Osteoblast (primary cell): ENCODE data around the gene RIT1. TPM values are rescaled to one million over a fixed set of nuclear protein-coding genes. Genes with fewer than 3 reads are reported as not detected.
A peak's percentile ranks its signal among the peaks of the same experiment; 100 is the strongest.

Experiments
- DNase-seq: peaks from one replicate; pipeline ENCODE4 v3.0.0; 2011; ENCODE audit warnings: low spot score, mixed read lengths; ENCODE audit not compliant: insufficient read length; ENCODE audit errors: missing footprints
- H2AFZ ChIP-seq: 2 replicates; pipeline ENCODE4 v1.6.0; 2011; ENCODE audit warnings: mild to moderate bottlenecking, low read length
- H3K27ac ChIP-seq: 2 replicates; pipeline ENCODE4 v1.5.1; 2011; ENCODE audit warnings: mild to moderate bottlenecking, low read depth, low read length, moderate library complexity
- H3K27me3 ChIP-seq: 2 replicates; pipeline ENCODE4 v1.6.0; 2012; ENCODE audit warnings: mild to moderate bottlenecking, control low read depth, inconsistent platforms, low read length, moderate library complexity; ENCODE audit not compliant: insufficient read depth
- H3K36me3 ChIP-seq: 2 replicates; pipeline ENCODE4 v1.5.1; 2011; ENCODE audit warnings: mild to moderate bottlenecking, low read length, control low read depth, moderate library complexity; ENCODE audit not compliant: insufficient read depth
- H3K4me1 ChIP-seq: 2 replicates; pipeline ENCODE4 v1.5.1; 2011; ENCODE audit warnings: mild to moderate bottlenecking, low read length, control low read depth, moderate library complexity; ENCODE audit not compliant: insufficient read depth
- H3K4me2 ChIP-seq: 2 replicates; pipeline ENCODE4 v1.6.0; 2011; ENCODE audit warnings: mild to moderate bottlenecking, low read length; ENCODE audit not compliant: insufficient read depth
- H3K4me3 ChIP-seq: fragments of 200-600 bp; sonication (generic); 3 replicates; pipeline ENCODE4 v1.5.1; 2012; ENCODE audit warnings: mild to moderate bottlenecking, low read length, inconsistent platforms; ENCODE audit not compliant: insufficient read depth
- H3K79me2 ChIP-seq: 2 replicates; pipeline ENCODE4 v1.6.0; 2012; ENCODE audit warnings: mild to moderate bottlenecking, low read length, control low read depth, inconsistent platforms; ENCODE audit not compliant: insufficient read depth
- H3K9me3 ChIP-seq: 2 replicates; pipeline ENCODE4 v1.5.1; 2011; ENCODE audit warnings: low read depth, low read length, control low read depth
- H4K20me1 ChIP-seq: 2 replicates; pipeline ENCODE4 v1.6.0; 2012; ENCODE audit warnings: mild to moderate bottlenecking, low read length, control low read depth; ENCODE audit not compliant: insufficient read depth
- total RNA-seq: library from RNA; depleted of rRNA; stranded (reverse); fragments of >200 nt; gene quantifications from 2 replicates; pipeline ENCODE4 v1.2.3, GENCODE V29; 2012
- TF ChIP-seq, protein P1 (sequence below): IDR thresholded peaks from 2 replicates; pipeline ENCODE4 v1.5.1; 2011; ENCODE audit warnings: mild to moderate bottlenecking, low read depth, low read length, moderate library complexity; ENCODE audit errors: extremely low read depth

Gene RIT1
- total RNA-seq, 1 donor: 36.9 TPM

GRCh38 chr1:155913969-155914757 is 3.0 kb upstream of the RIT1 start:
- Histone ChIP-seq H3K27ac (peak overlapping the region; percentile 79), H3K4me3 (no peak overlapping the region), H3K9me3 (no peaks in the 10 kb centered on the region), H2AFZ (no peak overlapping the region), H3K36me3 (peaks cover 75% of the 10 kb centered on the region), H3K27me3 (no peaks in the 10 kb centered on the region), H3K4me2 (no peak overlapping the region), H3K79me2 (peaks cover 24% of the 10 kb centered on the region), H4K20me1 (no peaks in the 10 kb centered on the region), H3K4me1 (peaks cover 37% of the 10 kb centered on the region)
- TF ChIP-seq, protein P1, sequence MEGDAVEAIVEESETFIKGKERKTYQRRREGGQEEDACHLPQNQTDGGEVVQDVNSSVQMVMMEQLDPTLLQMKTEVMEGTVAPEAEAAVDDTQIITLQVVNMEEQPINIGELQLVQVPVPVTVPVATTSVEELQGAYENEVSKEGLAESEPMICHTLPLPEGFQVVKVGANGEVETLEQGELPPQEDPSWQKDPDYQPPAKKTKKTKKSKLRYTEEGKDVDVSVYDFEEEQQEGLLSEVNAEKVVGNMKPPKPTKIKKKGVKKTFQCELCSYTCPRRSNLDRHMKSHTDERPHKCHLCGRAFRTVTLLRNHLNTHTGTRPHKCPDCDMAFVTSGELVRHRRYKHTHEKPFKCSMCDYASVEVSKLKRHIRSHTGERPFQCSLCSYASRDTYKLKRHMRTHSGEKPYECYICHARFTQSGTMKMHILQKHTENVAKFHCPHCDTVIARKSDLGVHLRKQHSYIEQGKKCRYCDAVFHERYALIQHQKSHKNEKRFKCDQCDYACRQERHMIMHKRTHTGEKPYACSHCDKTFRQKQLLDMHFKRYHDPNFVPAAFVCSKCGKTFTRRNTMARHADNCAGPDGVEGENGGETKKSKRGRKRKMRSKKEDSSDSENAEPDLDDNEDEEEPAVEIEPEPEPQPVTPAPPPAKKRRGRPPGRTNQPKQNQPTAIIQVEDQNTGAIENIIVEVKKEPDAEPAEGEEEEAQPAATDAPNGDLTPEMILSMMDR: no peak
- DNase-seq: peak; percentile 50

DNA sequence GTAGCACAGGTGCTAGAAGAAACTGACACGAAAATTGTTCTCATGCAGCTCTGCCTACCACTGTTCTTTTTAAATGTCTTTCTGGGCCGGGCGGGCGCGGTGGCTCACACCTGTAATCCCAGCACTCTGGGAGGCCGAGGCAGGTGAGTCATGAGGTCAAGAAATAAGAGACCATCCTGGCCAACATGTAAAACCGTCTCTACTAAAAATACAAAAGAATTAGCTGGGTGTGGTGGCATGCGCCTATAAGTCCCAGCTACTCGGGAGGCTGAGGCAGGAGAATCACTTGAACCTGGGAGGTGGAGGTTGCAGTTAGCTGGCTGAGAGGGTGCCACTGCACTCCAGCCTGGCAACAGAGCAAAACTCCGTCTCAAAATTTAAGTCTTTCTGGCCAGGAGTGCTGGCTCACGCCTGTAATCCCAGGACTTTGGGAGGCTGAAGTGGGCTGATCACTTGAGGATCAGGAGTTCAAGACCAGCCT is 947 bp upstream of the RIT1 start:
- no peaks in the 10 kb centered on the region for H4K20me1 ChIP-seq
- H3K36me3 ChIP-seq: peaks cover 75% of the 10 kb centered on the region
- no peaks in the 10 kb centered on the region for H3K9me3 ChIP-seq
- peak overlapping the region; percentile 81 for H3K27ac ChIP-seq
- H2AFZ ChIP-seq: no peak overlapping the region
- no peak for DNase-seq
- H3K4me1 ChIP-seq: peaks cover 37% of the 10 kb centered on the region
- peaks cover 33% of the 10 kb centered on the region for H3K79me2 ChIP-seq
- TF ChIP-seq, protein P1: no peak
- no peaks in the 10 kb centered on the region for H3K27me3 ChIP-seq
- H3K4me3 ChIP-seq: no peak overlapping the region
- H3K4me2 ChIP-seq: peak overlapping the region; percentile 97

- TF ChIP-seq, protein P1: peak; percentile 20
- Histone ChIP-seq H3K79me2 (peaks cover 41% of the 10 kb centered on the region), H3K4me1 (peaks cover 37% of the 10 kb centered on the region), H2AFZ (peak overlapping the region; percentile 56), H3K4me3 (peak overlapping the region; percentile 90), H3K27me3 (no peaks in the 10 kb centered on the region), H3K4me2 (peak overlapping the region; percentile 97), H3K36me3 (peaks cover 75% of the 10 kb centered on the region), H4K20me1 (no peaks in the 10 kb centered on the region), H3K27ac (peak overlapping the region; percentile 81), H3K9me3 (no peaks in the 10 kb centered on the region)
- DNase-seq: peak; percentile 79
These were observed 478 bp downstream of the RIT1 start for GRCh38 chr1:155910621-155911121.

DNA sequence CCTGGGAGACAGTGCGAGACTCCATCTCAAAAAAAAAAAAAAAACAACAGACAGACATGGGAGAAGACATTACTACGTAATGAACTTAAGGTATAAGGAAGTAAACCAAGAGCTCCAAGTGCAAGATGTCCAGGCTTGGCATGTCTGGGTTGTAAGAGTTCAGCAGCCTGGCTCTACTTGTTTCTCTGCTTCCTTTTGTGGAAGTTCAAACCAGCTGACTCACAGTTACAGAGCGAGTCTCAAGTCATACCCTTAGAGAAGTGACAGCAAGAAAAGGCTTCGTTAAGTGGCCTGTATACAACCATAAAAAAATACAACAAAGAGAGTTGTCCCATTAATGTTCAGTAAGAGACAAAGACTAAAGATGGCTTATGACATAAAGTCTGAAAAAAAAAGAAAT is 1.3 kb downstream of the RIT1 start:
- peak; percentile 34 for DNase-seq
- Histone ChIP-seq H3K4me1 (peaks cover 37% of the 10 kb centered on the region), H3K27me3 (no peaks in the 10 kb centered on the region), H2AFZ (no peak overlapping the region), H4K20me1 (no peaks in the 10 kb centered on the region), H3K4me2 (peak overlapping the region; percentile 97), H3K36me3 (peaks cover 75% of the 10 kb centered on the region), H3K27ac (peak overlapping the region; percentile 81), H3K9me3 (no peaks in the 10 kb centered on the region), H3K79me2 (peaks cover 45% of the 10 kb centered on the region), H3K4me3 (peak overlapping the region; percentile 90)
- TF ChIP-seq, protein P1: no peak
